Stomach (tissue), 9 donors: ENCODE measurements around the gene MOB3B. TPM values are rescaled to one million over a fixed set of nuclear protein-coding genes. Genes with fewer than 3 reads are reported as not detected.

Experiments used
- DNase-seq, 2 donors: peaks; one replicate each; pipeline versions ENCODE4 v3.0.0 to v3.0.0-alpha.2; 2013 to 2019
- H3K27ac ChIP-seq, 5 donors: fragments of 200-600 bp in 4 of 5; sonication (generic) in 4 of 5; one replicate each; pipeline ENCODE4 v1.5.1; 2013 to 2019; ENCODE audit warnings: mild to moderate bottlenecking in 1 of 5, moderate library complexity in 1 of 5
- H3K27me3 ChIP-seq, 3 donors: fragments of 200-600 bp; sonication (generic); one replicate each; pipeline ENCODE4 v1.5.1; 2017 to 2019; ENCODE audit warnings: mixed run types in 1 of 3
- H3K36me3 ChIP-seq, 4 donors: fragments of 200-600 bp; sonication (generic); 1 replicate in 3 of 4; 2 replicates in 1 of 4; pipeline ENCODE4 v1.5.1; 2016 to 2019
- H3K4me1 ChIP-seq, 4 donors: fragments of 200-600 bp; sonication (generic); one replicate each; pipeline ENCODE4 v1.5.1; 2016 to 2019
- H3K4me3 ChIP-seq, 4 donors: fragments of 200-600 bp; sonication (generic) in 3 of 4; one replicate each; pipeline ENCODE4 v1.5.1; 2016 to 2019; ENCODE audit warnings: mild to moderate bottlenecking in 1 of 4
- H3K9me3 ChIP-seq, 4 donors: fragments of 200-600 bp; sonication (generic); one replicate each; pipeline ENCODE4 v1.5.1; 2016 to 2019
- CTCF ChIP-seq, 7 experiments: fragments of 450-650 bp in 4 of 7; fragments of 200-600 bp in 3 of 7; sonication (generic) in 3 of 7; IDR thresholded peaks; one replicate each; pipeline ENCODE4 v1.5.1; 2016 to 2019; ENCODE audit warnings: antibody characterized with exemption in 7 of 7, control low read depth in 2 of 7, mild to moderate bottlenecking in 1 of 7
- EP300 ChIP-seq: sonication (generic); formaldehyde crosslinking; IDR thresholded peaks from one replicate; pipeline ENCODE4 v1.6.1; 2017; ENCODE audit warnings: antibody characterized with exemption
- POLR2A ChIP-seq, 4 donors: fragments of 450-650 bp; IDR thresholded peaks; one replicate each; pipeline ENCODE4 v1.6.1; 2016; ENCODE audit warnings: antibody characterized with exemption in 4 of 4, control low read depth in 2 of 4, mild to moderate bottlenecking in 1 of 4, moderate library complexity in 1 of 4
- POLR2AphosphoS5 ChIP-seq, 3 donors: sonication (generic); formaldehyde crosslinking; IDR thresholded peaks; one replicate each; pipeline ENCODE4 v1.6.1; 2016; ENCODE audit warnings: antibody characterized with exemption in 3 of 3
- WGBS, 5 donors: extraction: QIAGEN DNeasy Blood & Tissue Kit in 3 of 5; methylation state at CpG; one replicate each; pipeline versions ENCODE4 v1.1.5 to v1.1.7; 2013 to 2018; 5-methylcytosine and 5-hydroxymethylcytosine counted together
- intact Hi-C: fragments of 100-400 bp; cut with DNase I; formaldehyde crosslinking; loops from one replicate; pipeline ENCODE4 v1.15.1; 2023; ENCODE audit warnings: low total_unique reads
- polyA plus RNA-seq, 3 donors: library from polyadenylated mRNA; stranded (reverse); fragments of 200-250 nt; gene quantifications; one replicate each; pipeline ENCODE4 v1.2.3, GENCODE V29; 2013
- total RNA-seq, 5 donors: library from RNA; depleted of rRNA; stranded (reverse); fragments of >200 nt; gene quantifications; one replicate each; pipeline versions ENCODE4 v1.1.0 to v1.2.3, GENCODE V29; 2014 to 2016
- donor health status: healthy with polysubstance abuse.
- donor health status: Bipolar disorder and iron deficiency.
- donor health status: healthy.

Gene MOB3B
- total and polyA plus RNA-seq, 8 donors: 4.0 to 32.7 (median 9.7) TPM

- DNase-seq: no peak
- Histone ChIP-seq H3K4me1 (peaks cover 10 to 28% (median 21%) of the 10 kb centered on the region in 4 donors), H3K4me3 (no peak overlapping the region), H3K27me3 (no peaks in the 10 kb centered on the region), H3K9me3 (no peaks in the 10 kb centered on the region), H3K36me3 (no peaks in the 10 kb centered on the region), H3K27ac (no peak overlapping the region)
- no peak for TF ChIP-seq EP300
- no peak for TF ChIP-seq POLR2AphosphoS5 (IDR thresholded peaks at IDR 0.05)
- TF ChIP-seq POLR2A (IDR thresholded peaks at IDR 0.05): no peak
- no peak for TF ChIP-seq CTCF (IDR thresholded peaks at IDR 0.05)
- intact Hi-C loops: no loop called here
- 74 to 88% (median 81%) methylated on average over 2 of the region's 2 CpGs for WGBS, 5 donors
Observed at GRCh38 chr9:27408482-27408881, 121.1 kb downstream of the MOB3B start.

- Histone ChIP-seq H3K27me3 (no peaks in the 10 kb centered on the region), H3K27ac (peak overlapping the region in 4 of 5 donors; percentile 29 to 50 (median 39)), H3K9me3 (no peaks in the 10 kb centered on the region), H3K36me3 (no peaks in the 10 kb centered on the region), H3K4me1 (peaks cover 5 to 23% (median 17%) of the 10 kb centered on the region in 4 donors), H3K4me3 (no peak overlapping the region)
- no peak for DNase-seq
- intact Hi-C loops: no loop called here
- WGBS, 5 donors: 70 to 86% (median 82%) methylated on average over 5 of the region's 5 CpGs
- TF ChIP-seq POLR2A (IDR thresholded peaks at IDR 0.05) (no peak), EP300 (no peak), POLR2AphosphoS5 (IDR thresholded peaks at IDR 0.05) (no peak), CTCF (IDR thresholded peaks at IDR 0.05) (no peak)
Observed at GRCh38 chr9:27408001-27408400, 121.6 kb downstream of the MOB3B start.

- peak in 1 of 2 donors; percentile 44 for DNase-seq
- TF ChIP-seq CTCF (IDR thresholded peaks at IDR 0.05) (no peak), POLR2AphosphoS5 (IDR thresholded peaks at IDR 0.05) (no peak), POLR2A (IDR thresholded peaks at IDR 0.05) (no peak), EP300 (no peak)
- intact Hi-C loops: no loop called here
- Histone ChIP-seq H3K27me3 (no peaks in the 10 kb centered on the region), H3K9me3 (no peaks in the 10 kb centered on the region), H3K27ac (peak overlapping the region in 4 of 5 donors; percentile 26 to 50 (median 36)), H3K4me3 (no peak overlapping the region), H3K4me1 (peaks cover under 1 to 18% (median 13%) of the 10 kb centered on the region in 4 donors), H3K36me3 (no peaks in the 10 kb centered on the region)
- 6 to 30% (median 17%) methylated on average over 1 of the region's 1 CpG for WGBS, 5 donors
Observed at GRCh38 chr9:27407491-27407890, 122.1 kb downstream of the MOB3B start.

GRCh38 chr9:27404661-27405060, 125.0 kb downstream of the MOB3B start:
- H3K9me3 ChIP-seq: no peaks in the 10 kb centered on the region
- no peaks in the 10 kb centered on the region for H3K36me3 ChIP-seq
- no peak overlapping the region for H3K27ac ChIP-seq
- H3K4me3 ChIP-seq: no peak overlapping the region
- DNase-seq: no peak
- peaks cover 0 to 15% (median 13%) of the 10 kb centered on the region in 4 donors for H3K4me1 ChIP-seq
- H3K27me3 ChIP-seq: no peaks in the 10 kb centered on the region
- TF ChIP-seq CTCF (IDR thresholded peaks at IDR 0.05) (no peak), EP300 (no peak), POLR2AphosphoS5 (IDR thresholded peaks at IDR 0.05) (no peak), POLR2A (IDR thresholded peaks at IDR 0.05) (no peak)
- intact Hi-C loops: no loop called here
